Measurements from ENCODE around the gene MALAT1. TPM values are rescaled to one million over a fixed set of nuclear protein-coding genes. Genes with fewer than 3 reads are reported as not detected.
A peak's percentile ranks its signal among the peaks of the same experiment; 100 is the strongest.

The MALAT1 gene
- total and polyA plus RNA-seq, 2 of the 13 experiments (the other 11 are each of a cell fraction or from before 2014, with no cell fraction given): 143 to 1,237 TPM

DNA sequence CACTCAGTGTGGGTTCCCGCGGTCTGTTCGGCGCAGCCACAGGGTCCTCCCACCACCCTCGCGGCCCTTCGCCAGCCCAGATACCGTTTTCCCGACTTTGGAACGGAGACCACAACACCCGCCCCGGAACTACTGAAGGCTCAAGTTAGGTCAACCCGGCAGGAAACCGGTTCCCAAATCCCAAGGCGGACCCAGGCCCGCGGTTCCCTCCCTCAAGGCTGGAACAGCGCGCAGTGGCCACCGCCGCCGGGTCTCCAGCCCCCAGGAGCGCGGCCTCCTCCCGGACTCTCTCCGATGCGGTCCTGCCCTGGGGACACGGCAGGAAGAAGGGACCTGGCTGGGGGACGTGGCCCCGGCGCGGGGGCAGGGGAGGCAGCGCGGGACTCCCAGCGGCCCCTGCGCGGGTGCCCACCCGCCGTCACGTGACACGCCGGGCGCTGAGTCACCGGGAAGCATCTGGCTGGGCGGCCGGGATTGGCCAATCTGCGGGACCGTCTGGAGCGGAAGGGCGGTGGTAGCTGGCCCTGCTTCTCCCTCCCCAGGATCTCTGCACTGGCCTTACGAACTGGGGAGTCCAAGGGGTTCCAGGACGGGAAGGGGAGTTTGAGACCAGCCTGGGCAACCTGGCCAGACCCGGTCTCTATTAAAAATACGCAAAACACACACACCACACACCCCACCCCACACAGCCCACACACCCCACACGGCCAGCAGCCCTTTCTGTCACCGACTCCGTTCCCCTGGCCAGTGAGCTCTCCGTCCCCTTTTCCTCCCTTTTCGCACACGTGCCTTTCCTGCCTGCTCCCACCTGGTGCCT lies 21.5 kb upstream of the MALAT1 start (continued):
- TF ChIP-seq REXO4 (CRISPR knock-in tag; IDR thresholded peaks at IDR 0.05; ENCODE audit: borderline replicate concordance): no peak
- TF ChIP-seq CCAR2 (optimal IDR thresholded peaks at IDR 0.05; ENCODE audit: low read depth, low read length): no peak
- TF ChIP-seq ZNF33B (CRISPR knock-in tag; IDR thresholded peaks at IDR 0.05): no peak
- no peak for TF ChIP-seq FOXA1 (IDR thresholded peaks at IDR 0.05)
- no peak for TF ChIP-seq FOXA1 (CRISPR knock-in tag; IDR thresholded peaks at IDR 0.05)
- no peak; the same call in 1 of the 2 replicates for TF ChIP-seq JDP2 (CRISPR knock-in tag; IDR thresholded peaks at IDR 0.05; ENCODE audit: borderline replicate concordance)
- peak; percentile 49; the same call in 1 of the 2 replicates for TF ChIP-seq SIX4 (CRISPR knock-in tag; IDR thresholded peaks at IDR 0.05)
- TF ChIP-seq MTF1 (CRISPR knock-in tag; IDR thresholded peaks at IDR 0.05): no peak
- TF ChIP-seq HDAC1 (CRISPR knock-in tag; IDR thresholded peaks at IDR 0.05): peak; percentile 87
- no peak for TF ChIP-seq ZFP1 (CRISPR knock-in tag; IDR thresholded peaks at IDR 0.05)
- TF ChIP-seq ZNF292 (CRISPR knock-in tag; IDR thresholded peaks at IDR 0.05; ENCODE audit: borderline replicate concordance, low read depth): no peak
- TF ChIP-seq, protein P1, sequence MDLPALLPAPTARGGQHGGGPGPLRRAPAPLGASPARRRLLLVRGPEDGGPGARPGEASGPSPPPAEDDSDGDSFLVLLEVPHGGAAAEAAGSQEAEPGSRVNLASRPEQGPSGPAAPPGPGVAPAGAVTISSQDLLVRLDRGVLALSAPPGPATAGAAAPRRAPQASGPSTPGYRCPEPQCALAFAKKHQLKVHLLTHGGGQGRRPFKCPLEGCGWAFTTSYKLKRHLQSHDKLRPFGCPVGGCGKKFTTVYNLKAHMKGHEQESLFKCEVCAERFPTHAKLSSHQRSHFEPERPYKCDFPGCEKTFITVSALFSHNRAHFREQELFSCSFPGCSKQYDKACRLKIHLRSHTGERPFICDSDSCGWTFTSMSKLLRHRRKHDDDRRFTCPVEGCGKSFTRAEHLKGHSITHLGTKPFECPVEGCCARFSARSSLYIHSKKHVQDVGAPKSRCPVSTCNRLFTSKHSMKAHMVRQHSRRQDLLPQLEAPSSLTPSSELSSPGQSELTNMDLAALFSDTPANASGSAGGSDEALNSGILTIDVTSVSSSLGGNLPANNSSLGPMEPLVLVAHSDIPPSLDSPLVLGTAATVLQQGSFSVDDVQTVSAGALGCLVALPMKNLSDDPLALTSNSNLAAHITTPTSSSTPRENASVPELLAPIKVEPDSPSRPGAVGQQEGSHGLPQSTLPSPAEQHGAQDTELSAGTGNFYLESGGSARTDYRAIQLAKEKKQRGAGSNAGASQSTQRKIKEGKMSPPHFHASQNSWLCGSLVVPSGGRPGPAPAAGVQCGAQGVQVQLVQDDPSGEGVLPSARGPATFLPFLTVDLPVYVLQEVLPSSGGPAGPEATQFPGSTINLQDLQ (CRISPR knock-in tag; IDR thresholded peaks at IDR 0.05): no peak
- no peak; the same call in 1 of the 2 replicates for TF ChIP-seq CCDC6 (CRISPR knock-in tag; IDR thresholded peaks at IDR 0.05)
- TF ChIP-seq, protein P2, sequence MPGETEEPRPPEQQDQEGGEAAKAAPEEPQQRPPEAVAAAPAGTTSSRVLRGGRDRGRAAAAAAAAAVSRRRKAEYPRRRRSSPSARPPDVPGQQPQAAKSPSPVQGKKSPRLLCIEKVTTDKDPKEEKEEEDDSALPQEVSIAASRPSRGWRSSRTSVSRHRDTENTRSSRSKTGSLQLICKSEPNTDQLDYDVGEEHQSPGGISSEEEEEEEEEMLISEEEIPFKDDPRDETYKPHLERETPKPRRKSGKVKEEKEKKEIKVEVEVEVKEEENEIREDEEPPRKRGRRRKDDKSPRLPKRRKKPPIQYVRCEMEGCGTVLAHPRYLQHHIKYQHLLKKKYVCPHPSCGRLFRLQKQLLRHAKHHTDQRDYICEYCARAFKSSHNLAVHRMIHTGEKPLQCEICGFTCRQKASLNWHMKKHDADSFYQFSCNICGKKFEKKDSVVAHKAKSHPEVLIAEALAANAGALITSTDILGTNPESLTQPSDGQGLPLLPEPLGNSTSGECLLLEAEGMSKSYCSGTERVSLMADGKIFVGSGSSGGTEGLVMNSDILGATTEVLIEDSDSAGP (CRISPR knock-in tag; IDR thresholded peaks at IDR 0.05; ENCODE audit: borderline replicate concordance): peak; percentile 83; the same call in 1 of the 2 replicates
- 0 out of 2 replicates have a peak, but pooled peaks have one; percentile 57 for TF ChIP-seq ZNF749 (CRISPR knock-in tag; IDR thresholded peaks at IDR 0.05; ENCODE audit: borderline replicate concordance)
- 0 out of 2 replicates have a peak, but pooled peaks have one; percentile 49 for TF ChIP-seq REPIN1 (CRISPR knock-in tag; IDR thresholded peaks at IDR 0.05; ENCODE audit: borderline replicate concordance, low read depth)
- peak; percentile 92 for TF ChIP-seq YEATS4 (CRISPR knock-in tag; IDR thresholded peaks at IDR 0.05; ENCODE audit: borderline replicate concordance)
- TF ChIP-seq, protein P3, sequence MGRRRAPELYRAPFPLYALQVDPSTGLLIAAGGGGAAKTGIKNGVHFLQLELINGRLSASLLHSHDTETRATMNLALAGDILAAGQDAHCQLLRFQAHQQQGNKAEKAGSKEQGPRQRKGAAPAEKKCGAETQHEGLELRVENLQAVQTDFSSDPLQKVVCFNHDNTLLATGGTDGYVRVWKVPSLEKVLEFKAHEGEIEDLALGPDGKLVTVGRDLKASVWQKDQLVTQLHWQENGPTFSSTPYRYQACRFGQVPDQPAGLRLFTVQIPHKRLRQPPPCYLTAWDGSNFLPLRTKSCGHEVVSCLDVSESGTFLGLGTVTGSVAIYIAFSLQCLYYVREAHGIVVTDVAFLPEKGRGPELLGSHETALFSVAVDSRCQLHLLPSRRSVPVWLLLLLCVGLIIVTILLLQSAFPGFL (CRISPR knock-in tag; IDR thresholded peaks at IDR 0.05): no peak
- TF ChIP-seq ATAD3A (CRISPR knock-in tag; IDR thresholded peaks at IDR 0.05): no peak
- TF ChIP-seq KDM2A (CRISPR knock-in tag; IDR thresholded peaks at IDR 0.05; ENCODE audit: borderline replicate concordance, low read depth): peak; percentile 51; the same call in 1 of the 2 replicates
- TF ChIP-seq HDAC2 (CRISPR knock-in tag; IDR thresholded peaks at IDR 0.05): no peak; the same call in none of the 2 replicates
- TF ChIP-seq ARNT (IDR thresholded peaks at IDR 0.05): no peak
- TF ChIP-seq MZF1 (CRISPR knock-in tag; IDR thresholded peaks at IDR 0.05; ENCODE audit: borderline replicate concordance): no peak

Measured in HepG2 (cell line).